HL-60 (cell line): ENCODE measurements around the gene VWDE.

Experiments used
- DNase-seq, 2 experiments: peaks; one replicate each; pipeline ENCODE4 v3.0.0-alpha.2; 2010 to 2020; ENCODE audit warnings: low read depth in 1 of 2, low spot score in 1 of 2
- H3K27ac ChIP-seq: fragments of 250-450 bp; sonication (Bioruptor Pico); replicated peaks from 2 replicates; pipeline ENCODE4 v1.5.1; 2020; ENCODE audit warnings: mild to moderate bottlenecking, moderate library complexity
- H3K27me3 ChIP-seq: fragments of 250-450 bp; sonication (Bioruptor Pico); 2 replicates; pipeline ENCODE4 v1.5.1; 2021; ENCODE audit warnings: mild to moderate bottlenecking, moderate library complexity; ENCODE audit not compliant: insufficient read depth, poor library complexity, severe bottlenecking
- H3K4me3 ChIP-seq: replicated peaks from 2 replicates; pipeline ENCODE4 v1.5.1; 2011; ENCODE audit warnings: mild to moderate bottlenecking, control low read depth, low read length; ENCODE audit not compliant: insufficient read depth
- GABPA ChIP-seq: IDR thresholded peaks from 2 replicates; pipeline ENCODE4 v1.6.1; 2012; ENCODE audit warnings: low read depth
- POLR2AphosphoS5 ChIP-seq: IDR thresholded peaks from 2 replicates; pipeline ENCODE4 v1.6.1; 2012; ENCODE audit warnings: low read depth
- REST ChIP-seq: IDR thresholded peaks from 2 replicates; pipeline ENCODE4 v1.6.1; 2012; ENCODE audit warnings: low read depth; ENCODE audit not compliant: insufficient replicate concordance
- SPI1 ChIP-seq: IDR thresholded peaks from 2 replicates; pipeline ENCODE4 v1.6.1; 2012; ENCODE audit warnings: low read depth, mild to moderate bottlenecking, borderline replicate concordance
- TF ChIP-seq, protein P1 (sequence below): IDR thresholded peaks from one replicate; pipeline ENCODE4 v1.5.1; 2011; ENCODE audit warnings: low read length, control low read depth, inconsistent platforms; ENCODE audit not compliant: insufficient read depth

VWDE gene

DNA sequence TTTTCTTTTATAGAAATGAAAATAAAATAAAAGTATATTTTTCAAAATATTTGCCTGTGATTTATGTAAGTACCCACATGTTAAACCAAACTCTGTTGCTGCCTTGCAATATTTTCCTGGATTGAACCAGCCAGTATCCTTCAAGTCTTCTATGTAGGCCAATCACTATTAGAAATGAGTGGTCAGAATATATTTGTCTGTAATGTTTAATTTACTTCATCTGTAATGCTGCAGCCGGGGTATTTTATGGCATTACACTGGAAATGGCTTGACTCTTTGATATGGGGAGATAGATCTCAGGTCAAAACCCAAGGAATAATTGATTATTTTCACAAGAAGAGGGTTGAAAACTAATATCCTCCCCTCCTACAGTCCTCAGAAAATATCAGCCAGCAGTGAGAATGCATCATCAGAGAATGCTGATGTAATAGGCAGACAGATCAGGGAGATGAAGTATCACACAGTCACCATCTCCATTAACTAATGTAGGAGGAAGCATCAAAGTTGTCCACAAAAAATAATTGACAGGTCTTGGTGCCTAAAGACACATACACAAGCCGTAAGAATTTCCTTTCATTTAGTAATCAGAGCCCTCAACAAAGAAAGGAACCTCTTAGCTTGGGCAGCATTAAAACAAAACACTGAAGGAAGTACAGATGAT is 82.5 kb downstream of the VWDE start:
- no peak overlapping the region for H3K27ac ChIP-seq
- no peak for DNase-seq
- no peak for TF ChIP-seq GABPA
- TF ChIP-seq, protein P1, sequence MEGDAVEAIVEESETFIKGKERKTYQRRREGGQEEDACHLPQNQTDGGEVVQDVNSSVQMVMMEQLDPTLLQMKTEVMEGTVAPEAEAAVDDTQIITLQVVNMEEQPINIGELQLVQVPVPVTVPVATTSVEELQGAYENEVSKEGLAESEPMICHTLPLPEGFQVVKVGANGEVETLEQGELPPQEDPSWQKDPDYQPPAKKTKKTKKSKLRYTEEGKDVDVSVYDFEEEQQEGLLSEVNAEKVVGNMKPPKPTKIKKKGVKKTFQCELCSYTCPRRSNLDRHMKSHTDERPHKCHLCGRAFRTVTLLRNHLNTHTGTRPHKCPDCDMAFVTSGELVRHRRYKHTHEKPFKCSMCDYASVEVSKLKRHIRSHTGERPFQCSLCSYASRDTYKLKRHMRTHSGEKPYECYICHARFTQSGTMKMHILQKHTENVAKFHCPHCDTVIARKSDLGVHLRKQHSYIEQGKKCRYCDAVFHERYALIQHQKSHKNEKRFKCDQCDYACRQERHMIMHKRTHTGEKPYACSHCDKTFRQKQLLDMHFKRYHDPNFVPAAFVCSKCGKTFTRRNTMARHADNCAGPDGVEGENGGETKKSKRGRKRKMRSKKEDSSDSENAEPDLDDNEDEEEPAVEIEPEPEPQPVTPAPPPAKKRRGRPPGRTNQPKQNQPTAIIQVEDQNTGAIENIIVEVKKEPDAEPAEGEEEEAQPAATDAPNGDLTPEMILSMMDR, result no peak
- no peak for TF ChIP-seq SPI1
- no peak for TF ChIP-seq REST
- no peak for TF ChIP-seq POLR2AphosphoS5

DNA sequence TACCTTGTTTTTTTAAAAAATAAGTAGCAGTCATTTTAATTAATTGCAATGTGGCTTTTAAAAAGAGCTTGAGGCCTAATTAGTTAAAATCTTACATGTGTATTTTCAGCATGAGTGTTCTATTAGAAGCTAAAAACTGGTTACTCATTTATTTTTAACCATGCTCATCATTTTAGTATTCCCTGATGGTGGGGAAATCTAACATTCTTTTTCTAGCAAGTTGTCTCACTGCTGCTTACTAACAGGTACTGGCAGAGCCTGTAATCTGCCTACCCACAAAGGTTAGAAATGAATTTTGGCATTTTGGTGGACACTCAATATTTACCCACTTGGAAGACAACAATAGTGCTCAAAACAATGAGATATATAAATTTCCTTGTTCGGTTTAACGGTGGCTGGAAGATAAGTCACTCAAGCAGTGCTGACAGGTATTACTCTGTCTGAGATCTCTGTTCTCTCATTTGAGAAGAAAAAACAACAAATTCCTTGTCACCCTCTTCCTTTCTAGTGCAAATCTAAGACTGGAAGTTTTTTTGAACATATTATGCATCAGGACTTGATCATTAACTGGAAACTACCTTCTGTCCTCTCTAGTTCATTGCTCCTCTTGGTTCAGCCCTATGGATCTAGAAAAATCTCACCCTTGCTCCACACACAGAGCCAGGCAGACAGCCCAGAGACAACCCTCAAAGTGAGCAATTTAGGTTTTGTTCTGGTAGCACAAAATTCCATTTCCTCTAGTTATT is 83.3 kb downstream of the VWDE start:
- DNase-seq, result no peak
- H3K27me3 ChIP-seq, result no peaks in the 10 kb centered on the region
- H3K27ac ChIP-seq, result no peak overlapping the region
- no peak for TF ChIP-seq SPI1
- TF ChIP-seq POLR2AphosphoS5, result no peak
- TF ChIP-seq, protein P1, result no peak
- no peak for TF ChIP-seq REST
- no peak for TF ChIP-seq GABPA
- no peak overlapping the region for H3K4me3 ChIP-seq

More for the DNA sequence above, 82.5 kb downstream of the VWDE start:
- no peak overlapping the region for H3K4me3 ChIP-seq
- no peaks in the 10 kb centered on the region for H3K27me3 ChIP-seq

DNA sequence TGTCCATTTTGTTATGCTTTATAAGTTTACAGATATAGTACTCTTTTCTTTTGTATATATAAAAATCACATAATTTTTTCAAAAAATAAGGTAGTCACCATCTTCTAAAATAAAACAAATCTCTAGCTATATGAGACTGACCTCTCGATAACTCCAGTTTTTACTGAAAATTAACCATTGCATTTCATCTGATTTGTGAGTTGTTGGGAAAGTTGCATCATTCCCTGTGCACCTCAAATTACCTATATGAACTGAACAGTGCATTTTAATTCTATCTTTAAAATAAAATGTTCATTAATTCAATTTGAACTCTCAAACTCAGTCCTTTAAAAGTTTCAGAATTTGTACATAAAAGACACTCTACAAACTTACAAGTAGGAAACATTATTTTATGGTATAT is 86.0 kb downstream of the VWDE start:
- DNase-seq, result no peak
- Histone ChIP-seq H3K4me3 (no peak overlapping the region), H3K27ac (no peak overlapping the region), H3K27me3 (no peaks in the 10 kb centered on the region)
- TF ChIP-seq POLR2AphosphoS5 (no peak), SPI1 (no peak), GABPA (no peak), REST (no peak)
- TF ChIP-seq, protein P1, result no peak
